HG03439 (cell line): Measurements from ENCODE around the gene ZFP36.
"Not testable (repeated sequence)": the region's sequence is repeated elsewhere in the genome, so short reads cannot be mapped to it uniquely, and the experiment has no call there.

Experiments used
- ATAC-seq: cut with Tn5 transposase; IDR thresholded peaks from one replicate; pipeline ENCODE4 v1.9.1; 2021; ENCODE audit warnings: mild to moderate bottlenecking, moderate library complexity; ENCODE audit not compliant: unreplicated experiment

Gene ZFP36

DNA sequence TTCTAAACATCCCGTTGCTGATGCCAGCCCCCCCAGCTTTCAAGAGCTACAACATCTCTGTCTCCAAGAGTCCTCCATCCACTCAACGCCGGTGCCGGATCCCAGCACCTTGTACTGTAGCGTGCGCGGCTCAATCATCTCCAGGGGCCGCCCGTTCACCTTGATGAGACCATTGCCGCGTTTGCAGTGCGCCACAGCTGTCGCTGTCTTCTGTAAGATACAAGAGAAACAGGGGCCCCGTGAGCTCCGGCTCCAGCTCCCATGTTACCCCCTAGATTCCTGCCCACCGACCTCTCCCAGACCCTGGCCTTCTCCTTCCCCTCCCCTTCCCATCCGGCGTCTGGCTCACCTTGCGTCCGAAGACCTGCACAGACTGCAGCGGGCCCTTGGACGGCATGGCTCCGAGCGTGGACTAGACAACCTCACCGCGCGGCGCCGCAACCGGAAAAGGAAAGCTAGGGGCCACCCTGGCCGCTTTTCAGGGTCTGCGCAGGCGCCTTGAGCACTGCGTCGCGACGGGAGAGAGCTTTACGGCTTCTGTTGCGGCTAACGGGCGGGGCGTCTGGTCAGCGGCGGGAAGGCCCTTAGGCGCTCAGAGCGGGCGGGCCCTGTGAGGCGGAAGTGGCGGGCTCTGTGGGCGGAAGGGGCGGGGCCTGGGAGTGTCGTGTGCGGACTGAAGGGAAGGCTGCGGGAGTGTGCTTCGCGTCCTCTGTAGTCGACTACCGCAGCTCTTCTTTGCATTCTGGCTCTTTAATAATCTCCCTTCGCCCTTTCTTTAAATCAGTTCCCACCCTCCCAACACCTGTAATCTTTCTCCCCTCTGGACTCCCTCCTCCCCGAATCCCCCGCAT, 29.1 kb downstream of the ZFP36 start, which contains the start of gene RPS16:
TSS of gene RPS16 (minus strand) at position 451 of the 851 bp plus-strand sequence. CDS start at position 397, 54 bp downstream.
- ATAC-seq = peak; percentile 75

GRCh38 chr19:39436350-39436716, 29.7 kb downstream of the ZFP36 start:
- no peak for ATAC-seq

DNA sequence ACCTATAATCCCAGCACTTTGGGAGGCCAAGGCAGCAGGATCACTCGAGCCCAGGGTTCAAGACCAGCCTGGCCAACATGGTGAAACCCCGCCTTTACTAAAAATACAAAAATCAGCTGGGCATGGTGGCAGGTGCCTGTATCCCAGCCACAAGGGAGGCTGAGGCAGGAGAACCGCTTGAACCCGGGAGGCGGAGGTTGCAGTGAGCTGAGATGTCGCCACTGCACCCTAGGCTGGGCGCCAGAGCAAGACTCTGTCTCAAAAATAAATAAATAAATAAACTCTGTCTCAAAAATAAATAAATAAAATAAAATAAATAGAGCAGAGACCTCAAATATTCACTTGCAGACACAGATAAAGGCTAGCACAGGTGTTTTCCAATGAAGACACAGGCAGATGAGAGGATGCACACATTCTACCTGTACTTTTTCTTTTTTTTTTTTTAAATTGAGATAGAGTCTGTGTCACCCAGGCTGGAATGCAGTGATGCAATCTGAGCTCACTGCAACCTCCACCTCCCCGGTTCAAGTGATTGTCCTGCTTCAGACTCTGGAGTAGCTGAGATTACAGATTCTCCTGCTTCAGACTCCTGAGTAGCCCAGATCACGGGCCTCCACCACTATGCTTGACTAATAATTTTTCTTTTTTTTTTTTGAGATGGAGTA, 31.8 kb downstream of the ZFP36 start:
- ATAC-seq = no peak

- no peak for ATAC-seq
These were observed 38.0 kb downstream of the ZFP36 start for GRCh38 chr19:39444598-39445195.

DNA sequence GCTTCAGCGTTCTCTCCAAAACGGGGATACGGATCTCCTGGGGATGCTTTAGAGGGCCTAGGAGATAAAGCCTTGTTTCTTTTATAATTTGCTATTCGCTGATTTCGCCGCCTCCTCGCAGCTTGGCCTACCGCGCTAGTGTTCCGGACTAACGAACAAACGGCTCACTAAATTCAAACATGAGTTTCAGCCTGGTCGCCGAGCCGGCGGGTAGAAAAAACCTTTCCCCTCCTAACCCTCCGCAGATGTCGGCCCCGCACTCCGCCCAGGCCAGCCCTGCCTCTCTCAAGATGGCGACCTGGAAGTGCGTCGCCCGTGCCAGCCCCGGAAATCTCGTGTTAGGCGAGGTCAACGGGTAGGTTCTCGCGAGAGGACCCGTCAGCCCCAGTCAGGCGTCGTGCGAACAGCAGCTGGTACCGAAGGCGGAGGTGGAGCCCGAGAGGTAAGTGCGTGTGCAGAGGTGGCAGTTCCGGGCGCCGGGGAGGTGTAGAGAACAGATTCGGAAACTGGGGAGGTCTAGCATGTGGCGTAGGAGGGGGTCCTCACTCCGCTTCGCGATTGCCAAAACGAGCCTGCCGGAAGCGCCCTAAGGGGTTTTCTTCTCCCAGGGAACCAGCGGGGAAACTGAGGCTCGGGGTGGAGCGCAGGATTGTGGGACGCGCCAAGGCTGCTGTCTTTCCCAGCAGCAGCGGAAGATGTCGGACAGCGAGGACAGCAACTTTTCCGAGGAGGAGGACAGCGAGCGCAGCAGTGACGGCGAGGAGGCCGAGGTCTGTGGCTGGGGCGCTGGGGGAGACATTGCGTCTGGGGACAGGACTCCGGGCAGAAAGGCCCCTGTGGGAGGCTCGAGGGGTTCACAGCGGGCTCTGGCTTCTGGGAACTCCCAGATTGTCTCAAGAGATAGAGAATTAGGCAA, 38.8 kb downstream of the ZFP36 start, which contains the start of gene SUPT5H:
TSS of gene SUPT5H (plus strand) at position 387 of the 916 bp plus-strand sequence. CDS start at position 696, 309 bp downstream.
- peak; percentile 78 for ATAC-seq

DNA sequence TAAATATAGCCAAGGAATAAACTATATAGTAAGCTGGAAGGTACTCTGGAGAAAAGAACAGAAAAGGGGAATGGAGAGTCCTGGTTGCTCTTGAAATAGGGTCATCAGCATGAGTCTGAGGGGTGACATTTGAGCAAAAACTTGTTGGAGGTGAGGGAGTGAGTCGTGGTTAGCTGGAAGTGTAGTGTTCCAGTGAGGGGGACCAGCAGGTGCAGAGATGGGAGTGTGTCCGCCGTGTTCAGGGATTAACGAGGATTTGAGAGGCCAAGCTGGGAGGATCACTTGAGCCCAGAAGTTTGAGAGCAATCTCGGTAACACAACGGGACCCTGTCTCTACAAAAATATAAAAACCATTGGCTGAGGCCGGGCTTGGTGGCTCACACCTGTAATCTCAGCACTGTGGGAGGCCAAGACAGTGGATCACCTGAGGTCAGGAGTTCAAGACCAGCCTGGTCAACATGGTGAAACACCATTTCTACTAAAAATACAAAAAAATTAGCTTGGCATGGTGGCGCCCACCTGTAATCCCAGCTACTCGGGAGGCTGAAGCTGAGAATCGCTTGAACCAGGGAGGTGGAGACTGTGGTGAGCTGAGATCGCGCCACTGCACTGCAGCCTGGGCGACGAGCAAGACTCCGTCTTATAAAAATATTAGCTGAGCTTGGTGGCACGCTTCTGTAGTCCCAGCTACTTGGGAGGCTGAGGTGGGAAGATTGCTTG, 39.9 kb downstream of the ZFP36 start:
- ATAC-seq = no peak

DNA sequence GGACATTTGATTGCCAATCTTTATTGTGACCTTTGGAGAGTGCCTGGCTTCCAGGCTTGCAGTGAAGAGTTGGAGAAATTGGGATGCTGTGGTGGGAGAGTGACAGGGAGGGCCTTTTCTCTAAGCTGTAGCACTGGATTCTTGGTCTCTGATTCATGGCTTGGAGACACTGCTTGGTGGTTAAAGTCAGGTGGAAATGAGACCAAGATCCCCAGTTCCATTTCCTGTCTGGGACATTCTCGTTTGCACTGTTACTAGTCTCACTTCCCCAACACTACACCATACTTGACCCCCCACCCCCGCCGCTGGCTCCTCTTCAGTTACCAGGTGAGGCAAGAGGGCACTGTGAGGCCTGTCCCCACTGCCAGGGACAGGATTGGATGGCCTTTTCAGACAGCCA, 41.6 kb downstream of the ZFP36 start:
- no peak for ATAC-seq

- ATAC-seq = no peak
These were observed 42.6 kb downstream of the ZFP36 start for GRCh38 chr19:39449116-39449797.

DNA sequence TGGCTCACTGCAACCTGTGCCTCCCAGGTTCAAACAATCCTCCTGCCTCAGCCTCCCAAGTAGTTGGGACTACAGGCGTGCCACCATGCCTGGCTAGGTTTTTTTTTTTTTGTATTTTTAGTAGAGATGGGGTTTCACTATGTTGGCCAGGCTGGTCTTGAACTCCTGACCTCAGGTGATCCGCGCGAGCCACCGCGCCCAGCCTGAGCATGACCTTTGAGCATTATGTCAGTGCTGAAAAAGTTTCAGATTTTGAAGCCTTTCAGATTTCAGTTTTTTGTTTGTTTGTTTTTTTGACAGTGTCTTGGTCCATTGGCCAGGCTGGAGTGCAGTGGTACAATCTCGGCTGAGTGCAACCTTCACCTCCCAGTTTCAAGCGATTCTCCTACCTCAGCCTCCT, 44.6 kb downstream of the ZFP36 start:
- not testable (repeated sequence) for ATAC-seq
